ENCODE measurements around the gene RGS11.
"Not testable (repeated sequence)": the region's sequence is repeated elsewhere in the genome, so short reads cannot be mapped to it uniquely, and the experiment has no call there.

Gene RGS11

DNA sequence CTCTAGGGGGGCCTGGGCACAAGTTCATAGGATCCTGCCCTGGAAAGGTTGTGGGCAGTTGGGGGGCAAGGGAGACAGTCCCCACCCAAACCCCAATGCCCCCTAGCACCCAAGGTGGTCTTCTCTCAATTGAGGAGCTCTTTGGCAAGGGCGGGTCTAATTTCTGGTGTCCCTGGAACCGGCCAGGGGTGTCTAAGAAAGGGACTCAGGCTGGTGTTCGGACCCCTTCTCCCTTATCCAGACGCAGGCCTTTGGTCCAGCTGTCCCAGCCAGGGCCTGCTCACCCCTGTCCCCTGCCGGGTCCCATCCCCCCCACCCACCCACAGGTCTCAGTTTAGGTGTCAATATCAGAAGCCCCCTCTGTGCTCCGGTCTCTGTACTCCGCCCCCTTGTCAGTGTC lies 3.8 kb upstream of the RGS11 start:
- no peak for DNase-seq

DNA sequence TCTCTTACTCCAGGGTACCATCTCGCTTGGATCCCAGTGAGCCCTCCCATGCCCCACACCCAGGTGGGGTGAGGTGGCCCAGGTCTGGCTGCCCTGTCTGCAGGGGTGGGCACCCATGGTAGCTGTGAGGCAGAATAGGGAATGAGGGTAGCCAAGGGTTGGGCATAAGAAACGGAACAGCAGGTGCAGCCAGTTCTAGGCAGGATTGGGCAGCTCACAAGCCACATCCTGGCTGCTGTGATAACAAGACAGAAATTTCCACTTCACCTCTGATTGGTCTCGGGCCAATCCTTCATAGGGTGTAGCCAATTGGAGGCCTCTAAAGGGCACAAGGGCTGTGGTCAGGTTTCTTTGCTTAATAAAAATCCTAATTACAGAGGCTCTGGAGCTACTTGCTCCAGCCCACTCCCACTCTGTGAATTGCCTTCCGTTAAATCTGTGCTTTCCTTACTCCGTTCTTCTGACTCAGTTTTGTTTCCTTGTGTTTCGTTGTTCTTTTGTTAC lies 3.2 kb upstream of the RGS11 start:
- DNase-seq = peak; percentile 33 to 74 (median 37)

DNA sequence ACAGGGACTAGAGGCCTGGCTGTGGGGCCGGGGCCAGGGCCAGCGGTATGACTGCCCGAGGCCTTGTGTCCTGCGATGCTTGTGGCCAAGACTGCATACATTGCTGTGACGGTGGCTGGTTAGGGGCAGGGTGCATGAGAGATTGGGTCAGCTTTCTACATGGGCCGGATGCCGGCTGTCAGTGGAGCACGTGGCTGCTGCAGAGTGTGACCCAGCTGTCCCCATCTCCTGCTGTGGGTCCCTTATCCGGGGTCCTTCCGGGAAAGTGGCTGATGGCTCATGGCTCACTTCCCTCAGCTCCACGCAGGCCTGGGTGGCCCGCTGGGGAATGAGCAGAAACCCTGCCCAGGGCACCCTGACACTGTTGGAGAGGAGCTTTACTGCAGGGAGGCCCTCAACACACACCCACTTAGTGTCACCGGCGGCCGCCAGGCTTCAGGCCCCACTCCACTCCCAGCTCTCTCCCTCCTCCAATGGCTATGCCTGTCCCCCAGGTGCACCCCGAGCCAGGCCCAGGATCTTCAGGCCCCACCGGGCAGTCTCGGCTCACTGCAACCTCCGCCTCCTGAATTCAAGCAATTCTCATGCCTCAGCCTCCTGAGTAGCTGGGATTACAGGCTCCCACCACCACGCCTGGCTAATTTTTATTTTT lies 808 bp upstream of the RGS11 start:
- no peak for DNase-seq

DNA sequence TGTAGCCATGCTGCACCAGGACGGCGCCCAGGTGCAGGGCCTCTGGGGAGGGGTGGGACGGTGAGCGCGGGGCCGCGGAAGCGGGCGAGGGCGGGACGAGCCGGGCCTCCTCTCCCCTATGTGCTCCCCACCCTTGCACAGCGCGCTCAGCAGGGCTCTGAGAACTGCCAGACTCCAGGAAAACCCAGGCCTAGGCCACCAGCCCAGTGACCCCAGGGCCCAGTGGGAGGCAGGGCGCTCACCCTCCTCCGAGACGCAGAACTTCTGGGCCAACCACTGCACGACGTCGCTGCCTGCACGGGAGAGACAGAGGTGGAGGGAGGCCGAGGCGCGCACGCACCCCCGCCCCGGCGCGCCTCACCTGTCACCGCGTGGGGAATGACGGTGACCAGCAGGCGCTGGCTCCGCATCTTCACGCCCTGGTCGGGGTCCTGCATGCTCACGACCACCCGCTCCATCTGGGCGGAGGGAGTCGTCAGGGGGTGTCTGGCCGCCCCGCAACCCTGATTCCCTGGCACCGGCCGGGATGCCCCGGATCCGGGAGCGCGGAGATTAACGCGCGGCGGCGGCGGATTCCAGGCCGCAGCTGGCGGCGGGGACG lies 603 bp downstream of the RGS11 start:
- DNase-seq = peak in 2 of 3 experiments; percentile 30 to 50

DNA sequence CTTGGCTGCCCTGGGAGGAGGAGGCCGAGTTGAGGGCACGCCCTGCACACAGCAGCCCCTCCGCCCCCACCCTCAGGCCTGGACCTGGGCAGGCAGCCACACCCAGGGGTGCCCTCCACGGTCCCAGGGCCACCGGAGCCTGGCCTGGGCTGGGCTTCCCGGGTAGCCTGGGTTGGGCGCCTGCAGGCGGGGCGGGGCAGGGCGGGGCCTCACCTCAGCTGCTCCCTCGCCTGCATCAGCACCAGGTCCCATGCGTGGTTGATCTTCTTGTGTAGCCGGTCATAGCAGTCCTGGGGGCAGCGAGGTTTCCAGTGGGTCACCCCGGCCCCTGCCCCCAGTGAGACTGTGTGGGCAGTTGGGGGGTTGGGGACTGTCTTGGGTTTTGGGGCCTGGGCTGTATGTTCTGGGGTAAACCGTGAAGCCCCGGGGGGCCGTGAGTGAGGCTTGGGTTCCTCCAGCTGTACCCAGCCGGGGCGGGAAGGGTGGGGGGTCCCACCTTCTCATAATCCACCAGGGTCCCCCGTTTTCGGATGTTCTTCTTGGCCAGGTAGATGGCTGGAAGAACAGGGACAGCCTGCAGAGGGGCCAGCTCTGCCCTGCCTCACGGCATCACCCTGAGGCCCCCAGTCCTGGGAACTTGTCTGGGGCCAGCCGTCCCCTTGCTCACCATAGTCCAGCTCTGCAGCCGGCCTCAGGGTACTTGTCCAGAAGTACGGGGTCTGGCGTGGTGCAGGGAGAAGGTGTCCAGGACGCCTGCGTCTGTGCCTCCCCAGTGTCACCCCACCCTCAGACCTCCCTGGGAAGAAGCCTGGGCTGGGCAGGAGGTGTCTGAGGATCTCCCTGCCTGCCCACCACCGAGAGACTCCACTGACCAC lies 2.0 kb downstream of the RGS11 start:
- DNase-seq = no peak

DNA sequence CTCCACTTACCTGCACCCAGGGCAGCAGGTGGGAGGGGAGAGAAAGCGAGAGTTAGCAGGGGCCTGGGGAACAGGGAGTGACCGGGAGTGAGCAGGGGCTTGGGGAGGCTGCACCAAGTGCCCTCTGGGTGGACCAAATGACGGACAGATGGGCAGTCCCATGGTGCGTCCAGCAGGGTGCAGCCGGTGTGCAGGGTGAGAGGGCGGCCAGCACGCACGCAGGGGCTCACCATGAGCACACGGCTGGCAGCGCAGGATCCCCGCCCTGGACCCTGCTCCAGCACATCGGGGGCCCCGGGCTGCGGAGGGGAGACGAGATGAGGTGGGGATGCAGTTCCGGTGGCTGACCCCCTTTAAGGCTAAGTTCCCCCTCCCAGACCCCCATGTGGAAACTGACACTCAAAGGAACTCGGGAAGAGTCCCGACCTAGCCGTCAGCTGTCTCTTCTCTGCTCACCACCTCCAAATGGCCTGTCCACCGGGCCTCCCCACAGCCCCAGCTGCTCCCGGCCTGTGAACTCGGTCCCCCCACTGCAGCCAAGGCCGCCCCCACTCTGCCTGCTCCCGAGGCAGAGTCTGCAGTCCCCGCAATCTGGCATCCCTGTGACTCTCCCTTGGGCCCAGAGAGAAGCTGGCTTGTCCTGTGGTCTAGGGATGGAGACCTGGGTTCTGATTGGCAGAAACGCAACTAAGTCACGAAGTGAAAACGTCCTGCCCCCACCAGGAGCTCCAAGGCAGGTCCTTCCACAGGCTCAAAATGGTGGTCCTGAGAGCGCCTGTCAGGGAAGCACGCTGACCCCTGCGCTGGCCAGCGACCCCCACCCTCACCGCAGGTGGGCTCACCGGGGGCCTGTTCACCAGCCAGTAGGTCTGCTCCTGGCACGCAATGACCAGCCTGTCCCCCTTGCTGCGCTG lies 2.9 kb downstream of the RGS11 start:
- DNase-seq = no peak

DNA sequence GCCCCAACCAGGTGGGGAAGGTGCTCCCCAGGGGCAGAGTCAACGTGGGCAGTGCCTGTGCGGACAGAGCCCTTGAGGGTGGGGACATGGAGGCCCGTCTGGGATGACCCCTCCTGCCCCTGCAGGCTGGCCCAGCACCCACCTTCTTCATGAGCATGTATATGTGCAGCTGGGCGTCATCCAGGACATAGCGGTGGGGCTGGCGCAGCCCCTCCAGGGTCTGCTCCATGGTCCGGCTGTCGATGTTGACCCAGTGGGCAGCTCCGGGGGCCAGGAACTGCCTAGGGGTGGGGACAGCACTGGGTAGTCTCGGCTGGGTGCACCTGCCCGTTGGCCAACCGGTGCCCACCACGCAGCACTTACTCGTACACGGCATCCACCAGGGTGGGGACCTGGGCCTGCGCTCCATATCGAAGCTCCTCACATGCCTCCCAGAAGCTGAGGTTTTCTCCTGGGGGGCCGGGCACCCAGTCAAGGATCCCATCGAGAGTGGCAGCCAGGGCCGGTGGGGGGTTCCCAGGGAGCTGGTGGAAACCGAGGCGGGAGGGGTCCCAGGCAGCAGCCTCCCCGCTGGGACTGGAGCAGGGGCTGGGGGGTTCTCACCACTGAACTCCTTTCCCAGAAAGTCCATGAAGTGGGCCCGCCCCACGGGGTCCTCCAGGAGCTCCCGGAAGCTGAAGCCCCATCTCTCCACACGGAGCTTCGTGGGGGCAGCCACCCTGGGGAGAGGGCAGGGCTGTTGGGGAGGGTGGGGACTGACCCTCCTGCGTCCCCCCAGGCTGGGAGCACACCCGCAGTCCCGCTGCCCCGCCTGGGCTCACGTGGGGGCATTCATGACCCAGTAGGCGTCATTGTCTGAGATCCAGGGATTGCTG lies 5.1 kb downstream of the RGS11 start:
- no peak for DNase-seq

DNA sequence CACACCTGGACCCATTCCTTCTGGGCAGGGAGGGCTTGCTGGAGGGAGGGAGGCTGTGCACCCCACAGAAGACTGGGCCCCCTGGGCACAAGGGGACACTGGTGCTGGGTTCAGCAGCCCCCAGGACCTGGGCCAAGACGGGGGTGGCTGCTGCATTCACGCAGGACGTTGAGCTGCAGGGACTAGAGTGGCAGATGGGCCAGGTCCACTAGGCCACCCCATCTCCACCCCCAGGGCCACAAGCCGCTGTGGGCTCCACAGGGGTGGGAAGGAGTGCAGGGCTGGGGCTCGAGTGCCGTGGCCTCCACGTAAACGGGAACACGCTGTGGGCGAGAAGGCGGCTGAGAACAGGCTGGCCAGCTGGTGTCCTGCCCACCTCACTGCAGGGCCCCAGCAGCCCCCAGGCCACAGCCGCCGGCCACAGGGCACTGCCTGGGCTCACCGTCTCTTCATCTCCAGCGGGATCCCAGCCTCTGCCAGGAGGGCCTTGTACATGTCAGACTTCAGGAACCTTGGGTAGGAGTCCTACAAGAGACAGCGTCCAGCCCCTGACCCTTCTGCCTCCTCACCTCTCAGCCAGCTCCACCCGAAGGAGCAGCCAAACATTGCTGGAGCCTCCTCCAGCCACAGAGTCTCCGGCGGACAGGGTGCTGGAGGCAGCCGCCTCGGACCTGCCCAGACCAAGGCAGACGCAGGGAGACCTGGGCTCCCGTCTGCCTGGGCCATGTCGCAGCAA lies 6.5 kb downstream of the RGS11 start:
- no peak for DNase-seq

DNA sequence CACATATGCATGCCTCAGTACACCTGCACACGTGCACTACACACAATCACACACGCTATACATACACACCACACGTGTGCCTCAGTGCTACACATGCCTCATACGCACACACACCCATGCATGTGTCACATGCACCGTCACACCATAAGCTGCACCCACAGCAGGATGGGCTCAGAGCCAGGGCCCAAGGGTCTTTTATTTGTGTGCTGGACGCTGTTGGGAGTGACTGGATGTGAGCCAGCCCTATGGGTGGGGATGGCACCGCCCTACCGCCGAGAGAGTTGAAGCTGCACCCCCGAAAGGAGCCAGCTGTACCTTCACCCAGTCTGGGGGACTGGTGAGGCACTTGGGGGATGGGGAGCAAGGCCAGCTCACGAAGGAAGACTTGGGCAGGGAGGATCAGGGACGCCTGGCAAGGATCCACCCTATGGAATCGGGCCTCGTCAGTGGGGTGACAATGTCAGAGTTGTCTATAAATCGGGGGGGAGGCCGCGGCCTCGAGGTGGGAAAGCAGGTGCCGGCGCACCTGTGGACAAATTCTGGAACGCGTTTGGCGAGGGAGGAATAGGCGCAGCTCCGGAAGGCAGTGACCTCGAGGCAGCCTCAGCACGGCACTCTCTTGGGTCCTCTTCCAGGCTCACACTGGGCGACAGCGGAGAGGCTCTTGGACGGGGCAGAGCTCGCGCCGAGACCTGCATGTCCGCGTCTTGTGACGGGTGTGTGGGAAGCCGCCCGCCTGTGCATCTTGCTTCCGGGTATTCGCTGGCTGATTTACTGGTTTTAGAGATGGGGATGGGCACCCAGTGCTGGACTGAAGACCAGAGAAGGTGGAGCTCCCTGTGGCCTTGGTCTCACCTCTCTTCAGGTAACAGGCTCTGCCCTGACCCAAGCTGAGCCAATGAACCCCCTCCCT lies 7.3 kb downstream of the RGS11 start:
- DNase-seq = peak in 1 of 3 experiments; percentile 25

DNA sequence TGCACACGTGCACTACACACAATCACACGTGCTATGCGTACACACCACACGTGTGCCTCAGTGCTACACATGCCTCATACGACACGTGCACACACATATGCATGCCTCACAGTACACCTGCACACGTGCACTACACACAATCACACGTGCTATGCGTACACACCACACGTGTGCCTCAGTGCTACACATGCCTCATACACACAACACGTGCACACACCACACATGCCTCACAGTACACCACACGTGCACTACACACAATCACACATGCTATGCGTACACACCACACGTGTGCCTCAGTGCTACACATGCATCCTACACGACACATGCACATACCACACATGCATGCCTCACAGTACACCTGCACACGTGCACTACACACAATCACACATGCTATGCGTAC lies 8.2 kb downstream of the RGS11 start:
- DNase-seq = not testable (repeated sequence)

DNA sequence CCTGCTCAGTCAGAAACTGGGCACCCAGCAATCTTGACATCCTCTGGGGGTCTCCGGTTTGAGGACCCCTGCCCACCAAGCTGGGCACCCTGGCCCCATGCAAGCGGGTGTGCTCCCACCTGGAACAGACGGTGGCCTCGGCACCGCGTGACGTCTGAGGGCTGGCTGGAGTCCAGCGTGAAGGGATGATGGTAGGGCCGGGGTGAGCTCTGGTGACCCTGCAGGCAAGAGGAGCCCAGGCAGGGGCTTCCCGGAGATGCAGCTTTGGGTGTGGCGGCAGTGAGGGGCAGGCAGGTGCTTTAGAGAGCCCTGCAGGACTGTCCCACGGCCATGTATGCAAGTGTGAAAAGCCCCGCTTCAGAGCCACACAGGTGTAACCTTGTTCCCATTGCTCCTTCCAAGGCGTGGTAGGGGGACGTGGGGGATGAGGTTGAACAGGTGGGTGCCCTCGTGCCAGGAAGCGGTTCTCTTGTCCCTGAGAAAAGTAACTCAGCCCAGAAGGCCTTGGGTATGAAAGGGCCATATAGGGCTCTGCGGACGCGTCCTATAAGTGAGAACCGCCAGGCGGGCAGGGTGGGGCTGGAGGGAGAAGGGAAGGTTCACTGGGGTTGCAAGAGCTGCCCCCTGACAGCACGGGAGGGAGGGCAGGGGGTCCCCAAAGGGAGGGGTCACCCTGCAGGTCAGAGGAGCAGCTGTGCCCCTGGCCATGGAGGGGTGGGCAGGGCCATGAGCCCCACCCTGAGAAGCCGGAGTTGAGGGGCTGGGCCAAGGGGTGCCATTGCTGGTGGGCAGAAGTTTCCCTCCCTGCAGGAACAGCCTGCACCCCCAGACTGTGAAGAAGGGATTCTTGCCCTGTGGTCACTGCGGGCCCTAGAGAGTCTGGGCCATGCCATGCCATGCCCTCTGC lies 9.2 kb downstream of the RGS11 start:
- DNase-seq = no peak

DNA sequence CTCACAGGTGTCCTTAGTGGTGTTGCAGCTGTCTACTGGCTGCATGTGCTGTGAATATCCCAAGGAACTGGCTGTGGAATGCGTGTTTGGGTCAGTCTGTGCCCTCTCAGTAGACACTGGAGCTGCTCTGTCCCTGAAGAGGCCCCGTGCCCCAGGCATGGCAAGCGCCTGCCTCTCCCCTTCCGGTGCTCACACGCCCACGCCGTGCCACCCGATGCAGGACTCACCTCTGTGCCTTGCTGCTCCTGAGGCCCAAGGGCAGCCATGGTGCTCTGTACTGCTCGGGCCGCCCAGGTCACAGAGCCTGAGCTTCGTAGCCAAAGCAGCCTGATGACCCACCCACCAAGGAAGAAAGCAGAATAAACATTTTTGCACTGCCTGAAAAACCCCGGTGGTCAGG lies 10.0 kb downstream of the RGS11 start:
- no peak for DNase-seq

DNA sequence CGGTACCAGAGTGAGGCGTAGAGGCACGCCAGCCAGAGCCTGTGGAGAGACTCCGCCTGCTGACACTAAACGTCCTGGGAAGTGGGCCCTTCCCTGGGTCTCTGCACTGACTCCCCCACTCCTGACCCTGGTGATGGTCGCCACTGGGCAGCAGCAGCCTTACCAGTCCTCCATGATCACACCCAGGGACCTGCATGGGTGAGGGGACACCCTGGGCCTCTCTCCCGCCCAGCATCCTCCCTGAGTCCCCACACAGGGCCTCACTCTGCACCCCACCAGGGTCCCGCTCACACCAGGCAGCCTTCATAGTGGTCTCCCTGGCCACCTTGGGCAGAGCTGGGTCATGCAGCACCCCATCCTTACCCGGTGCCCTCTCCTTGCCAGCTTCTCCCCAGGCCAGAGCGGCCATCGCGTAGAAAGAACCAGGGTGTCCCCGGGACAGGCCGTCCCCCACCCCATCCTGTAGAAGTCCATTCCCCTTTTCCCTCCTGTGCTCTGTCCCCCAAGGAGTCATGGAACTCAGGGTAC lies 10.7 kb downstream of the RGS11 start:
- DNase-seq = no peak

DNA sequence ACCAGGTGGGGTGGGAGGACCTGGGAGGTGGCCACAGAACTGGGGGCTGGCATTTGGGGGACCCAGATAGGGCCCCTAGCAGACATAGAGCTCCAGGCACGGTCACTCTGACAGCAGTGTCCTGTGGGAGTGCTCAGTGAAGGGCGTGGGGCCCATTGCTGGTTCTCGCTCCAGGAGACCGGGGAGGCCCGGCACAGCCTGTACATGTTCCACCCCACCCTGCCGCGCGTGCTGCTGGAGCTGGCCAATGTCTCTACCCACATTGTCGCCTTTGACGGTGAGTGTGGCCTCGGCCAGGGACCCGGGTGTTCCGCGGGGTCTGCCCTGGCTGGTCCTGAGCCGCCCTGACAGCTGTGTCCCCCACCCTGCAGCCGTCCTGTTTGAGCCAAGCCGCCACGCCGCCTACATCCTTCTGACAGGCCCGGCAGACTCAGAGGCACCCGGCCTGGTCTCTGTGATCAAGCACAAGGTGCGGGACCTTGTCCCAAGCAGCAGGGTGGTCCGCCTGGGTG lies 11.2 kb downstream of the RGS11 start:
- no peak for DNase-seq

DNA sequence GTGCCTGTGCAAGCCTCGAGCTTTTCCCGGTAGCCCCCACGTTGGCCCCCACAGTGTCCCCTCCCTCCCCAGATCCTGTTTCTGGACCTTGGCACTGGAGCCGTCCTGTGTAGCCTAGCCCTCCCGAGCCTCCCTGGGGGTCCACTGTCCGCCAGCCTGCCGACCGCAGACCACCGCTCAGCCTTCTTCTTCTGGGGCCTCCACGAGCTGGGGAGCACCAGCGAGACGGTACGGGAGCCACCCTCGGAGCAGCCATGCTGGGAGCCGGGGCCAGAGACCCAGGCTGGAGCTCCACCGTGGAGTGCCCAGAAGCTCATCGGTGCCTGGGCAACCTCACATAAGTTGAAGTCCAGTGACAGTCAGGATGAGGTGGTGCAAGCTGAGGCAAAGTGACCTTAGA lies 11.8 kb downstream of the RGS11 start:
- no peak for DNase-seq

DNA sequence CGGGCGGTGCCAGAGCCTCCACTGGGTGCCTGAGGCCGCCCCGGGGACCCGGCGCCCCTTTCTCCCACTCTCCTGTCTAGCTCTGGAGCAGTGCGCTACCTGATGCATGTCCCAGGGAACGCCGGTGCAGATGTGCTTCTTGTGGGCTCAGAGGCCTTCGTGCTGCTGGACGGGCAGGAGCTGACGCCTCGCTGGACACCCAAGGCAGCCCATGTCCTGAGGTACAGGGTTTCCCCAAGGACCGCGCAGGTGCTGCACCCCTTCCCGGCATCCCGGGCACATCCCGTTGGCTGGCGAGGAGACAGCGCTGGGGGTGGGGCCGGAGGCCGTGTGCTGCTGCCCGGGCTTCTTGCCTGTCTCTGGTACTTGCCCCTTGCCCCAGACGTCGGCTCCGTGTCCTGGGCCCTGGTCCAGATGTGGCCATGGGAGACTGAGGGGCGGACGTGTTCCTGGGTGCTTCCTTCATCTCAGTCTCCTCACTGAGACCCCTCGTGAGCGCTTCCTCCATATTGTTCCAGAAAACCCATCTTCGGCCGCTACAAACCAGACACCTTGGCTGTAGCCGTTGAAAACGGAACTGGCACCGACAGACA lies 12.5 kb downstream of the RGS11 start:
- DNase-seq = no peak

DNA sequence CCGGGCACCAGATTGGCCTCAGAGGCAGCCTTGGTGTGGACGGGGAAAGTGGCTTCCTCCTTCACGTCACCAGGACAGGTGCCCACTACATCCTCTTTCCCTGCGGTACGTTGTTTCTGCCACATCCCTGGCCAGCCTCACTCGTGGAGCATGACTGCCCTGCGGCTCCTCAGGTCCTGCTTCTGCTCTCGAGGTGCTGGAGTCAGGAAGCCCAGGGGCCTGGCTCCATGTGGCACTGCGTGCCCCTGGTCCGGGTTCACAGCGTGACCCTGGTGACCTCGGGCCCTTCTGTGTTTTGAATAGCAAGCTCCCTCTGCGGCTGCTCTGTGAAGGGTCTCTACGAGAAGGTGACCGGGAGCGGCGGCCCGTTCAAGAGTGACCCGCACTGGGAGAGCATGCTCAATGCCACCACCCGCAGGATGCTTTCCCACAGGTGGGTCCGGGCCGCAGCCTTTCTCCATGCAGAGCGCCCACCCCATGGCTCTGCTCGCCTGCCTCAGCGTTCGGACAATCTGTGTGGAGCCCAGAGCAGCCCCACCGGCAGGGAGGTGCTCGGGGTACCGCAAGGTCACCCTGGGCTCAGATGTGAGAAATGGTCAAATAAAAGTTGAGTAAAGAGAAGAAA lies 13.5 kb downstream of the RGS11 start:
- DNase-seq = no peak
